GM18907 (cell line): ENCODE data around the gene SCT.
"Not testable (repeated sequence)": the region's sequence is repeated elsewhere in the genome, so short reads cannot be mapped to it uniquely, and the experiment has no call there.

Experiments
- ATAC-seq: cut with Tn5 transposase; IDR thresholded peaks from one replicate; pipeline ENCODE4 v1.9.1; 2021; ENCODE audit warnings: mild to moderate bottlenecking, moderate library complexity; ENCODE audit not compliant: unreplicated experiment

The SCT gene, protein sequence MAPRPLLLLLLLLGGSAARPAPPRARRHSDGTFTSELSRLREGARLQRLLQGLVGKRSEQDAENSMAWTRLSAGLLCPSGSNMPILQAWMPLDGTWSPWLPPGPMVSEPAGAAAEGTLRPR

DNA sequence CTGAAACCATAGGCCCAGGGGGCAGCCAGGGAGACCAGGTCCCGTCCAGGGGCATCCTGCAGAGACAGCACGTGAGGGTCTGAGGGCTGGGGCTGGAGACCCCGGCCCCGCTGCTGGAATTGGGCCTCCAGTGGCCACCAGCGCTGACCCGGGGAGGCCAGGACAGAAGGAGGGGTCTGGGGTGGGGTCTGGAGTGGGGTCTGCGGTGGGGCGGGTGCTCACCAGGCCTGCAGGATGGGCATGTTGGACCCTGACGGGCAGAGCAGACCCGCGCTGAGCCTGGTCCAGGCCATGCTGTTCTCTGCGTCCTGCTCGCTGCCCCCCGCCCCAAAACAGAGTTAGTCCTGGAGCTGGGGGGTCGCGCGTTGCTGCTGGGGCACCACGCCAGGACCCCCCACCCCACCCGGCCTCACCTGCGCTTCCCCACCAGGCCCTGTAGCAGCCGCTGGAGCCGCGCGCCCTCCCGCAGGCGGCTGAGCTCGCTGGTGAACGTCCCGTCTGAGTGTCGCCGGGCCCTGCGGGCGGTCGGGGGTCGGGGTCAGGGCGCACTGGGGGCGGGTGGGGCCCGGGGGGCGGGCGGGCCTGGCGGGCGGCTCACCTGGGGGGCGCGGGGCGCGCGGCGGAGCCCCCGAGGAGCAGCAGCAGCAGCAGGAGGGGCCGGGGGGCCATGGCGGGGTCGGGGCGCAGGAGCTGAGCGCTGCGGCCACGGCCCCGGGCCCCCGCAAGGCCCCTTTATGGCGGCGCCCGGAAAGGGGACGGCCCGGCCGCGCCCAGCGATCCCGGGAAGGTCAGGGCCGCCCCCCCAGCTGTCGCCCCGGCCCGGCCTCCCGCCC is at the start of gene SCT:
TSS of gene SCT (minus strand) at position 707 of the 833 bp plus-strand sequence. CDS start at position 669, 38 bp downstream.
- no peak for ATAC-seq

DNA sequence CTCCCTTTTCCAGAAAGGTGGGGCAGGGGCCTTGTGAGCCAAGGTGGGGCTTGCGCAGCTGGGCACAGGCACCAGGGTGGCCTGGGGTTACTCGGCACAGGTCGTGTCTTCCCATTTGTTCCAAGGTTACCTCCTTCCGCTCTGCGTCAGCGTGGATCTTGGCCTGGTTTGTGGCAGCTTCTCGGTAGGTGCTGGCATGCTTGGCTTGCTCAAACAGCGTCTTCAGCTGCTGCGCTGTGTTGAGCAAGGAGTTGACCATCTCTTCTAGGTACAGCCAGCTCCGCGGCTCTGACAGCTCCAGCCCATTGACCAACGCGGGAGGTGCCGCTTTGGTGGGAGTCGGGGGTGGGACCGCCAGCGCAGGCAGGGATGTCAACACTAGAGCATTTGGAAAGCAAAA is 47.4 kb upstream of the SCT start:
- no peak for ATAC-seq

DNA sequence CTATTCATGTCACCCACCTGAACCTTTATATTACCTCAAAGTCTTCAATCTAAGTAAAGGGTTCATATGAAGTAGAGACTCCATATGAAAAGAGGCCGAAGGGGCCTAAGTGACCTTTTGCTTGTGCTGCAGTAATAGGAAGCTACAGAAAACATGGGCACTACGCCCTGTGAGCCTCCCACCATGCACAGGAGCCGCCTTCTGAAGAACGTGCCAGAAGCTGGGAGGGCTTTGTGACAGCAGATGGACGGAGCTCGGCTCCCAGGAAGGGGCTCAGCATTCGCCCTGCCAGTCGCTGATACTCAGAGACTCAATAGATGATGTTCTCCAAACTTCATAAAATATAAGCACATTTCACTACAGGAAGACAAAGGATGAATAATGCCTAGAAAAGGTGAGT is 46.9 kb upstream of the SCT start:
- no peak for ATAC-seq

DNA sequence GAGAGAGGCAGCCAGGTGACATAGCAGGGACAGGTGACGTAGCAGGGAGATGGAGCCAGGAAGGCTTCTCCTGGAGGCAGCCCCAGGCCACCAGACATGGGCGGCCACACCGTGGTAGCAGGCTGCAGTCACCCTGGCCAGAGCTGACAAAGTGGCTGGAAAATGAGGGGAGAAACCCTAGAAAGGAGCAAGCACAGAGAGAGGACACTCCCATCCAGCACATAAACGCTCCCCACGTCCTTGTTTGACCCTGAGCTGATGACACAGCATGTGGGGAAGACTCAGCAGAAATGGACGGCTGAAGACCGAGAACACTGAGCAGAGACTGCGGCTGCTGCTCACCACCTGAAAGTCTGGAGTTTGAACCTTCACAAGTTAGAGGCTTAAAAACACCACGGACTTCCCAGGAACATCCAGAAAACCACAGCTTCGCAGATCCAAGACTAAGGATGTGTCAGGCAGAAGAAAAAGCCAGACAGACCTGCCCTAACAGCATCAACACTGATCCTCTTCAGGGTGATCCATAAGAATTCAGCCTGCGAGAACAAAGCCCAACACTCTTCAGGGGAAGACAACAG is 38.8 kb upstream of the SCT start:
- no peak for ATAC-seq

DNA sequence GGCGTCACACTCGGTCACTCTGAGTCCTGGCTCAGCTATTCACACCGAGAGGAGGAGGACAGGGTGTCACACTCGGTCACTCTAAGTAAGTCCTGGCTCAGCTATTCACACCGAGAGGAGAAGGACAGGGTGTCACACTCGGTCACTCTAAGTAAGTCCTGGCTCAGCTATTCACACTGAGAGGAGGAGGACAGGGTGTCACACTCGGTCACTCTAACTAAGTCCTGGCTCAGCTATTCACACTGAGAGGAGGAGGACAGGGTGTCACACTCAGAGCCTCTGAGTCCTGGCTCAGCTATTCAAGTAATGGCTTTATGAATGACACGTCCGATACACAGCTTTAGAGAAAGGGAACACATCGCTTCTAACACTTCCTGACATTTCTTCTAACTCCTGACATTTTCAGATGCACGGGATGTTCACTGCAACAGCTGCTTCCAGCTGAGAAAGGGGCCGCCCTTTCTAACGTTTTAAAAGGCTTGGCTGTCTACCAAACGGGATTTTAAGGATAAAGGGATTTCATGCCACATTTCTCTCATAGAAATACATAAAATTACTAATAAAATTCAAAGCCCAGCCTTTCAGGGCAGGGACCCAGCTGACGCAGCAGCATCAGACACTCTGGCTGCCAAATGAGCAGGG is 38.2 kb upstream of the SCT start:
- no peak for ATAC-seq

DNA sequence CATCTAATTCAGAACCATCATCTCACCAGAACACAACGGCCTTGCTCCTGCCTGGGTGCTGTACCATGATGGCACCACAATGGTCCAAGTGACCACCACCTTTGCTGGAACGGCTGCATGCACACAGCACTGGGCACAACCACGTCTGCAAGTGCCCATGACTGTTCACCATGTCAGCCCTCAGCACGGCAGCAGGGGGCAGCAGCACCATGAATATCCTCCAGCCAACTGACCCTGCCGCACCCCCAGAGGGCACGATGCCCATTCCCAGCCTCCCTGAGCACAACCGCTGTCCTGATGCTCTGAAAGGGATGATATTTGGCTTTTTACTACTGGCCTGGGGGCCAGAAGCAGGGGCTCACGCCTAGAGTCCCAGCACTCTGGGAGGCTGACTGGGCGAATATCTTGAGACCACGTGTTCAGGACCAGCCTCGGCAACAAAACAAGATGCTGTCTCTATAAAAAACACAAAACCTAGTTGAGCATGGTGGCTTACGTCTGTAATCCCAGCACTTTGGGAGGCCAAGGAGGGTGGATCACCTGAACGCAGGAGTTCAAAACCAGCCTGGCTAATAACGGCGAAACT is 35.8 kb upstream of the SCT start:
- ATAC-seq = no peak

DNA sequence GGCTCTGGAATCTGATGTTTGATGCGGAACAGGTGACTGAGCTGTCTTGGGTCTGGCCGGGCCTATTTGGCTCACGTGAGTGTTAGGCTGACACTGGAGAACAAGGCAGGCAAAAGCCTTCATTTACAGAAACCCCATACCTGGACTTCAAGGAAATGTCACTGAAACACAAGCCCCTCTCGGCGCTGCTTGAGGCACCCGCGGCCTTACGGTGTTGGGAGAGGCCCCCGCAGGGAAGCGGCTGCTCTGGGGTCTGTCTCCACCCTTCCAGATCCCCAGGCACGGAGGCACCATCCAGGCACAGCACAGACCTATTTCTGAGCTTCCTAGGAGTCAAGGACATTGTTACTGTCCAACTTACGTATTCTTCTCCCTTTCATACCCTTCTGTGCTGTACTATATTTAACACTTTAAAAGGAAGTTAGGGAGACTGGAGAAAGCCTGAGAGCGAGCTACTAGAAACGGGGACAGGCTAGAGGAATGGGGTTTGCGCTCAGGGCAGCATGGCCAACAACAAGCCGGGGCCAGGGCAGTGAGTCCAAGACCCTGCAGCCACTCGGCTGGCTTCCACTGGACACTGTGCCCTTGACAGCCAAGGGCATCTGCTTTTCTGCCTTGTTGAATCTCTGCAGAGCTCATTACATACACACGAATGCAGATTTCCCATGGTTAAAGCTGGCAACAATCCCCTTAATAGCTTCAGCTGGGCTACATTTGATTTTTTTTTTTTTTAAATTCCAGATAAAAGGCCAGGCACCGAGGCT is 33.9 kb upstream of the SCT start:
- ATAC-seq = no peak

DNA sequence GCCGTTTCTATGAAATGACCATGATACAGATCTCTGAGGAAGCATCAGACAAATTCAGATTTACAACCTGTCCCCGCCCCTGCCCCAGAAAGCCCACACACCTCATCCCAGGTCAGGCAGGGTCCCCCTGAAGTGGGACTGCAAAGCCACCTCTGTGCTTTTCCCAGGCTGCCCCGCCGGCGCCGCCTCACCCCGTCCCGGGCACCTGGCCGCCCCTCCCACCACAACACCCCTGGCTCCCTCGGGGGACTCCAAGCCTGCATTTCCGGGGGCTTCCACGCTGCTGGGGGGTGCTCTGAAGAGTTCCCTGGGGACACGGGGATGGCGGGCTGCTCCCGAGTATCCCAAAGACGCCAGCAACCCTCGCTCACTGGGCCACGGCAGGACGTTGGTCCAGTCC is 33.3 kb upstream of the SCT start:
- no peak for ATAC-seq

DNA sequence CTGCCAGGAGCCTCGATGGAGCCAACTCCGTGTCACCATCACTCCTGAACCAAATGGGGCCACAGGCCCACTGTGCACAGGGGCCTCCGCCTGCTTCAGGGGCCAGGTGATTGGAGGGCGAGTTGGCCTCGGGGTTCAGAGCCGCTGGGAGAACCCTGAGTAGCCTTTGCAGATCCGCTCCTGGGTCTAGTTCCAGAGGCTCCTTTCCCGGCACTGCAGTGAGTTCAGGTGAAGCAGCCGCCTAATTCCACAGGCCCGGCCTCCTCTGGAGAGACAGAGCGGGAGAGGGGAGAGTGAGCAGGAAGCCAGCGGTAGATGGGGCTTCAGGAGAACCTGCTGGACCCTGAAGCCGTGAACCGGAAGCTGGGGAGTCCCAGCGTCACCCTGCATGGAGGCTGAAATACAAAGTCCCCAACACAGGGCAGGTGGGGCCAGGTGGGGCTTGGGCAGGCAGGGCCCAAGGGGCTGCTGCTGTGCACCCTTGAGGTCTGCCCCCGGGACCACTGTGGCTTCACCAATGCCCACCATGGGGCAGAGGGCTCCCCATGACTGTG is 32.6 kb upstream of the SCT start:
- ATAC-seq = no peak

DNA sequence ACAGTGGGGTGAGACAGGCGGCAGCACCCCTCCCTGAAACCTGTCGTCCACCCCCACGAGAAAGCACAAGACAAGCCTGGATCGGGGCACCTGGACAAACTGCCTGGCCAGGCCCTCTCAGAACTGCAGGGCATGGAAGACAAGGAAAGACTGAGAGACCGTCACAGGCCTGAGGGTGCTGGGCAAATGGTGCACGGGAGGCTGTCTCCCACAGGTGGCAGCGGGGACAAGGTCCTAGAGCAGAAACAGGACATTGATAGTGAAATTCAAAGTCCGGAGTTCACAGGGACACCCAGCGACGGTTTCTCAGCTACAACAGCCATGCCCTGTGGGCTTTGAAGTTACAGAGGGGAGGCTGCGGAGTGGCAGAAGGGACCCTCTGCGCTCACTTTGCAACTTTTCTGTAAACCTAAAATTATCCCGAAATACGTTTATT is 30.7 kb upstream of the SCT start:
- ATAC-seq = no peak

DNA sequence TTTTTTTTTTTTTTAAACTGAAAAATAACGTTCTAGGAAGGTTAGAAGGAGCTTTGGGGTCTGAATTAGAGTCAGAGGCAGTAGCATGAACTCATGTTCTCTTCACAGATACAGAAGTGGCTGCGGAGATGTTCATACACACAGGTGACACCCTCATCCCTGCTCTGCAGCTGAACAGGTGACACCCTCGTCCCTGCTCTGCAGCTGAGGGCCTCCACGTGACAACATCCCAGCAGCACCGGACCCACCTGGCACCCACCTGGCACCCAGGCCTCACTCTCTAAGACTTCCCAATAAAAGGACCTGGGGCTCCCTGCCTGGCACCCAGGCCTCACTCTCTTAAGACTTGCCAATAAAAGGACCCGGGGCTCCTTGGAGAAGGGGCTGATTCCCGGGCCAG is 29.9 kb upstream of the SCT start:
- no peak for ATAC-seq

DNA sequence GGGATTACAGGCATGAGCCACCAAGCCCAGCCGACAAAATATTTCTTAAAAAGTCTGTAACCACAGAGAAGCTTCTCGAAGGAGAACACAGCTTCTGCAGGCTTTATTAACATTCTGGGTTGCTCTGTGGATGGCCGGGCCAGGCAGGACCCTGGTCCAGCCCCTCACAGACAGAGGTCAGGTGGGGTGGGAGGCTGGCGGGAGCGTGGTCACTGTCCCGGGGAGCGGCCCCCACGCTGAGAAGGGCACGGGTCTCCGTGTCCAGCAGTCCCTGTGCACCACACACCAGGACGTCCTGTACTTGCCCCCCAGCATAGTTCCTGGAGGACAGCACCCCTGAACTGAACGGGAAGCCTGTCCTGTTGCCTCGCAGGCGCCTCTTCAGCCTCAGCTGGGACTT is 29.4 kb upstream of the SCT start:
- no peak for ATAC-seq

DNA sequence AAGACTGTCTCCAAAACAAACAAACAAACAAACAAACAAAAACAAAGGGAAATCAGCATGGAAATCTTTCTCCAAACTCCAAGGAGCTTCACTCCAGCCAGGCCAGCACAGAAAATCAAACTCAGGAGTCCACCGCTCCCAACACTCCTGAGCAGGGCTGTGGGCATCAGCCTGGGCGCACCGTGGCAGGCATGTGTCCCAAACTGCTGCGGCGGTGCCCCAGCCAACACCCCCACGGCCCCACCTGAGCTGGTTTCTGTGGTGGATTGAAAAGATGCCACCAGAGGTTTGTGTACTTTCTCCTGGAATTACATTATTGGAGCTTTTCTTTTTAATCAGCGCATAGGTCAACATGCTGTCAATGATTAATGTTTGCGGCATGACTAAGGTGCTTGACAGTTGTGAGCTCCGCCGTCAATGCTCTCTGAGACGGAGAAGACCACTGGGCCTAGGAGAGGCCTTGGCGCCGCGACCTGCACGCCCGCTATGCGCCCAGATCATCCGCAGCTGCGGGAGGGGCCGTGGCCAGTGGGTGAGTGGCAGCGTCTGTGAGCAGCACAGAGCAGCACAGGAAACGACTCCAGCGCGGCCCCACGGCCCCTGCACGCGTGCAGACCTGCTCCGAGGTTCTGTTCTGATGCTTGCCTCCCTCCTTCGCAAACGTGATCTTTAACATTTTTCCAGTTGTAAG is 28.2 kb upstream of the SCT start:
- no peak for ATAC-seq

DNA sequence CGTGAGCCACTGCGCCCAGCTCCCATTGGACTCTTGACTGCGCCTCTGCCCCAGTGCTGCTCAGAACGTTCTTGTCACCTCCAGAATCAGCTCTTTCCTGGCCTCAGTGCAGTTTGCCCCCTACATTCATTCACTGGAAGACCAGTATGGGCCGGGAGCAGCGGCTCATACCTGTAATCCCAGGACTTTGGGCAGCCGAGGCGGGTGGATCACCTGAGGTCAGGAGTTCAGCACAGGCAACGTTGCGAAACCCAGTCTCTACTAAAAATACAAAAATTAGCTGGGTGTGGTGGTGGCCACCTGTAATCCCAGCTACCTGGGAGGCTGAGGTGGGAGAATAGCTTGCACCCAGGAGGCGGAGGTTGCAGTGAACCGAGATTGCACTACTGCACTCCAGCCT is 27.5 kb upstream of the SCT start:
- ATAC-seq = not testable (repeated sequence)

DNA sequence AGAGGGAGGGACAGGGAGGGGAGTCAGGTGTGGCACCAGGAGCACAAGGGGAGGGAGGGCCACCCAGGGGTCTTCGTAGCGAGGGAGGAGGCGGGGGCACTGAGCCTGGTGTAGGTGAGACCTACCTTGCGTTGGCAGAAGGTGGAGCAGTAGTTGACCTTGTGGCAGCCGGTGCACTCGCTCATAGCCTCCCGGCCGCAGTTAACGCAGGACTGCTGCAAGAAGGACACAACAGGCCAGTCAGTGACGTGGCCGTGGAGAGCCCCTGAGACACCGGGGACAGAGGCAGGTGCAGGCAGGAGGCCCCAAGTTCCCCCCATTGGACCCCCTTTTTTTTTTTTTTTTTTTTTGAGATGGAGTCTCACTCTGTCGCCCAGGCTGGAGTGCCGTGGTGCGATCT is 26.9 kb upstream of the SCT start:
- no peak for ATAC-seq

DNA sequence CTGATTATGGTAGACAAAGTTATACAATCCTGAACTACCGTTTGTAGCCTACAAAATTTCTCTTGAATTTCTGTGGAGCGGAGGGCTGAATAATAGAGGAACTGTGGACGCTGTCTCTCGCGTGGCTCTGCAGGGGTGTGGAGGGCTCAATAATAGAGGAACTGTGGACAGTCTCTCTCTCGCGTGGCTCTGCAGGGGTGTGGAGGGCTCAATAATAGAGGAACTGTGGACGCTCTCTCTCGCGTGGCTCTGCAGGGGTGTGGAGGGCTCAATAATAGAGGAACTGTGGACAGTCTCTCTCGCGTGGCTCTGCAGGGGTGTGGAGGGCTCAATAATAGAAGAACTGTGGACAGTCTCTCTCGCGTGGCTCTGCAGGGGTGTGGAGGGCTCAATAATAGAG is 26.2 kb upstream of the SCT start:
- not testable (repeated sequence) for ATAC-seq

DNA sequence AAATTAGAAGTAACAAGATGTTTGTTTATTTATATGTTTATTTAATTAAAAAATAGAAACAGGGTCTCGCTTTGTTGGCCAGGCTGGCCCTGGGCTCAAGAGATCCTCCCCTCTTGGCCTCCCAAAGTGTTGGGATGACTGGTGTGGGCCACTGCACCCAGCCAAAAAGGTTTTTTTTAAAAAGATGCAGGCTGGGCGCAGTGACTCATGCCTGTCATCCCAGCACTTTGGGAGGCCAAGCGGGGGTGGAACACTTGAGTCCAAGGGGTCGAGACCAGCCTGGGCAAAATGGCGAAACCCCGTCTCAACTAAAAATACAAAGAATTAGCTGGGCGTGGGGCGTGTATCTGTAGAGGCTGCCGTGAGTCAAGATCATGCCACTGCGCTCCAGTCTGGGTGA is 23.5 kb upstream of the SCT start:
- no peak for ATAC-seq

DNA sequence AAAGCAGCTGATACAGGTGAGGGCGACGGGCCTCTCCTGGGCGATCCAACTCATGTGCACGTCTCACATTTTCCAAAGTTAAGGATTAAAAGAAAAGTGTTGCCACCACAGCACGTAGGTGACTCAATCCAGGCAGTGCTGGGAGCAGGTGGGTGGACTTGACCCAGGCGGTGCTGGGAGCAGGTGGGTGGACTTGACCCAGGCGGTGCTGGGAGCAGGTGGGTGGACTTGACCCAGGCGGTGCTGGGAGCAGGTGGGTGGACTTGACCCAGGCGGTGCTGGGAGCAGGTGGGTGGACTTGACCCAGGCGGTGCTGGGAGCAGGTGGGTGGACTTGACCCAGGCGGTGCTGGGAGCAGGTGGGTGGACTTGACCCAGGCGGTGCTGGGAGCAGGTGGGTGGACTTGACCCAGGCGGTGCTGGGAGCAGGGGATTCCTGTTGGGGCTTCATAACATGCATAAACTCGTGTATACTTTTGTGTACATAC is 20.7 kb upstream of the SCT start:
- not testable (repeated sequence) for ATAC-seq

DNA sequence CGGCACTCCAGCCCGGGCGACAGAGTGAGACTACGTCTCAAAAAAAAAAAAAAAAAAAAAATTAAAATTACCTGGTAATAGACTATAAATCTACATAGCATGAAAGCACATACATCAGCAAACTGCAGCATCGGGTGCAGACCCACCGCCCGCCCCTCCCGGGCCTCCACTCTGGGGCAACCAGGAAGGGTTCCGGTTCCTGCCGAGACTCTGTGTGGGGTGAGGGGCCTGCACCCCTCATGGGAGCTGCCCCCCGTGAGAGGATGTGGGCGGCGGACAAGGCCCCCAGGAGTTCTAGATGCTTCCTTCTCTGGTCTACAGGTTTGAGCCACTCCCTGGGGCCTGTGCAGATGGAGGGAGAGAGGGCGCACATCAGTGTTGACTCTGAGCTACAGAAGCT is 19.2 kb upstream of the SCT start:
- ATAC-seq = no peak

DNA sequence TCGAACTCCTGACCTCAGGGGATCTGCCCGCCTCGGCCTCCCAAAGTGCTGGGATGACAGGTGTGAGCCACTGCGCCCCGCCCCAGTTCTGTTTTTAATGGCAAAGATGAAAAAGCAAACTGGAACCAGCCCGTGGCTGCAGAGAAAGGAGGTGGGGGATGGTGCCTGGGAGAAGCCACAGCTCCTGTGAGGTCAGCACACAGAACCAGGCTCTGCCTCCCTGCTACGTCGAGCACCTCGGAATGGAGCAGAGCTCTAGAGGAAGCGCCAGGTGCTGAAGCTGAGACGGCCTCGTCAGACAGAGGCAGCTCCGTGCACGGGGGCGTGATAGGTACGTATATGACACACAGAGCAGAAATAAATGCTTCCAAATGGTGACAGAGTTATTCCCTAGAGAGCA is 18.6 kb upstream of the SCT start:
- no peak for ATAC-seq
